GM12865 (cell line): ENCODE results near the gene ATL2.
A peak's percentile ranks its signal among the peaks of the same experiment; 100 is the strongest.
"Not testable (repeated sequence)": the region's sequence is repeated elsewhere in the genome, so short reads cannot be mapped to it uniquely, and the experiment has no call there.

Source experiments
- DNase-seq: peaks from one replicate; pipeline ENCODE4 v3.0.0; 2010; ENCODE audit warnings: low read depth
- H3K4me3 ChIP-seq: 2 replicates; pipeline ENCODE4 v1.5.1; 2011; ENCODE audit warnings: mild to moderate bottlenecking, low read depth, low read length, control low read depth
- CTCF ChIP-seq: IDR thresholded peaks from 2 replicates; pipeline ENCODE4 v1.5.1; 2011; ENCODE audit warnings: low read length, control low read depth, low read depth, inconsistent platforms; ENCODE audit not compliant: insufficient read depth; ENCODE audit errors: missing control alignments

ATL2 gene

GRCh38 chr2:38260972-38261371 lies 116.1 kb downstream of the ATL2 start:
- no peak overlapping the region for H3K4me3 ChIP-seq
- DNase-seq, result peak; percentile 50
- no peak for TF ChIP-seq CTCF

GRCh38 chr2:38260469-38260868 lies 116.6 kb downstream of the ATL2 start:
- TF ChIP-seq CTCF, result no peak
- H3K4me3 ChIP-seq, result no peak overlapping the region
- DNase-seq, result peak; percentile 71

GRCh38 chr2:38259311-38259710 lies 117.8 kb downstream of the ATL2 start:
- no peak for DNase-seq
- no peak overlapping the region for H3K4me3 ChIP-seq
- TF ChIP-seq CTCF, result no peak

- not testable (repeated sequence) for H3K4me3 ChIP-seq, DNase-seq
Measured at GRCh38 chr2:38257680-38258079, 119.4 kb downstream of the ATL2 start.

- no peak for DNase-seq
- no peak overlapping the region for H3K4me3 ChIP-seq
- TF ChIP-seq CTCF, result no peak
Measured at GRCh38 chr2:38256610-38257009, 120.5 kb downstream of the ATL2 start.

GRCh38 chr2:38255211-38255610 lies 121.9 kb downstream of the ATL2 start:
- H3K4me3 ChIP-seq, result no peak overlapping the region
- no peak for TF ChIP-seq CTCF
- no peak for DNase-seq

GRCh38 chr2:38254796-38255195 lies 122.3 kb downstream of the ATL2 start:
- H3K4me3 ChIP-seq, result no peak overlapping the region
- no peak for DNase-seq
- TF ChIP-seq CTCF, result no peak
